Measurements from ENCODE around the gene JMJD1C.

Gene JMJD1C, protein sequence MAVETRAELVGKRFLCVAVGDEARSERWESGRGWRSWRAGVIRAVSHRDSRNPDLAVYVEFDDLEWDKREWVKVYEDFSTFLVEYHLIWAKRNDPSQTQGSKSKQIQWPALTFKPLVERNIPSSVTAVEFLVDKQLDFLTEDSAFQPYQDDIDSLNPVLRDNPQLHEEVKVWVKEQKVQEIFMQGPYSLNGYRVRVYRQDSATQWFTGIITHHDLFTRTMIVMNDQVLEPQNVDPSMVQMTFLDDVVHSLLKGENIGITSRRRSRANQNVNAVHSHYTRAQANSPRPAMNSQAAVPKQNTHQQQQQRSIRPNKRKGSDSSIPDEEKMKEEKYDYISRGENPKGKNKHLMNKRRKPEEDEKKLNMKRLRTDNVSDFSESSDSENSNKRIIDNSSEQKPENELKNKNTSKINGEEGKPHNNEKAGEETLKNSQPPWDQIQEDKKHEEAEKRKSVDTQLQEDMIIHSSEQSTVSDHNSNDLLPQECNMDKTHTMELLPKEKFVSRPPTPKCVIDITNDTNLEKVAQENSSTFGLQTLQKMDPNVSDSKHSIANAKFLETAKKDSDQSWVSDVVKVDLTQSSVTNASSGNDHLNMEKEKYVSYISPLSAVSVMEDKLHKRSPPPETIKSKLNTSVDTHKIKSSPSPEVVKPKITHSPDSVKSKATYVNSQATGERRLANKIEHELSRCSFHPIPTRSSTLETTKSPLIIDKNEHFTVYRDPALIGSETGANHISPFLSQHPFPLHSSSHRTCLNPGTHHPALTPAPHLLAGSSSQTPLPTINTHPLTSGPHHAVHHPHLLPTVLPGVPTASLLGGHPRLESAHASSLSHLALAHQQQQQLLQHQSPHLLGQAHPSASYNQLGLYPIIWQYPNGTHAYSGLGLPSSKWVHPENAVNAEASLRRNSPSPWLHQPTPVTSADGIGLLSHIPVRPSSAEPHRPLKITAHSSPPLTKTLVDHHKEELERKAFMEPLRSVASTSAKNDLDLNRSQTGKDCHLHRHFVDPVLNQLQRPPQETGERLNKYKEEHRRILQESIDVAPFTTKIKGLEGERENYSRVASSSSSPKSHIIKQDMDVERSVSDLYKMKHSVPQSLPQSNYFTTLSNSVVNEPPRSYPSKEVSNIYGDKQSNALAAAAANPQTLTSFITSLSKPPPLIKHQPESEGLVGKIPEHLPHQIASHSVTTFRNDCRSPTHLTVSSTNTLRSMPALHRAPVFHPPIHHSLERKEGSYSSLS (N-terminal part only)

DNA sequence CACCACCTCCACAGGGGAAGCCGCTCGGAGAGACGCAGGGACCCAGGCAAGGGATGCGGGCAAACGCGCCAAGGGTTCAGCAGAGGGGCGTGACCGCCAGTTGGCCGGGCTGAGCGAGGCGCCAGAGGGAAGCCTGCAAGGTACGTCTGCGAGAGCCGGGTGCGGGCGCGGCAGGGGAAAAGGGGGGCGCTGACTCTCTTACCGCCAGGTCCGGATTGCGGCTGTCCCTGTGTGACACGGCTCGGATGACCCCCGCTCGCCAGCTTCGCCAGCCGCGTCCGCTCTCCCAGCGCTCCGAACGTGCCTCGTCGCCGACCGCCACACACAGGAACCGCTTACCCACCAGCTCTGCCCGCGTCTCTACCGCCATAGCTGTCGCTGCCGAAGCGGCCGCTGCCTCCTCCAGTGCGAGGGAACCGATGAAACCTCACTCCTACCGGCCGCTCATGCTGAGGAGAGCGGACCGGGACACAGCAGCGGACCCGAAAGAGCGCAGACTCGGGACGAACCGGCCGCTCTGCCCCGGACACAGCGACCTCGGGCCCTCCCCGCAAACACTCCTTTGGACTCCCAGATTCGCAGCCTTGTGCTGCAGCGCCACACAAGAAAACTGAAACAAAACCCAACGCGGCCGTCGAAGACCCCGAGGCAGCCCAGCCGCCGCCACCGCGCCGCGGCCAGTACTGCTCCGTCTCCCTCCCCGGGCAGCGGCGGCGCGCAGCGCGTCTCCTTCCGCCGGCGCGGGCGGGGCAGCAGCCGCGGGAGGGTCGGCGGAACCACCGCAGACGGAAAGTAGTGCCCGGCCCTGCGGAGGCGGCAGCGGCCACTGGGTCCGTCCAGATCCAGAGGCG lies at the start of gene JMJD1C:
JMJD1C (minus strand) TSS at position 685 of the 851 bp plus-strand sequence; CDS start at position 370, 315 bp downstream.
- TF ChIP-seq, protein P1, sequence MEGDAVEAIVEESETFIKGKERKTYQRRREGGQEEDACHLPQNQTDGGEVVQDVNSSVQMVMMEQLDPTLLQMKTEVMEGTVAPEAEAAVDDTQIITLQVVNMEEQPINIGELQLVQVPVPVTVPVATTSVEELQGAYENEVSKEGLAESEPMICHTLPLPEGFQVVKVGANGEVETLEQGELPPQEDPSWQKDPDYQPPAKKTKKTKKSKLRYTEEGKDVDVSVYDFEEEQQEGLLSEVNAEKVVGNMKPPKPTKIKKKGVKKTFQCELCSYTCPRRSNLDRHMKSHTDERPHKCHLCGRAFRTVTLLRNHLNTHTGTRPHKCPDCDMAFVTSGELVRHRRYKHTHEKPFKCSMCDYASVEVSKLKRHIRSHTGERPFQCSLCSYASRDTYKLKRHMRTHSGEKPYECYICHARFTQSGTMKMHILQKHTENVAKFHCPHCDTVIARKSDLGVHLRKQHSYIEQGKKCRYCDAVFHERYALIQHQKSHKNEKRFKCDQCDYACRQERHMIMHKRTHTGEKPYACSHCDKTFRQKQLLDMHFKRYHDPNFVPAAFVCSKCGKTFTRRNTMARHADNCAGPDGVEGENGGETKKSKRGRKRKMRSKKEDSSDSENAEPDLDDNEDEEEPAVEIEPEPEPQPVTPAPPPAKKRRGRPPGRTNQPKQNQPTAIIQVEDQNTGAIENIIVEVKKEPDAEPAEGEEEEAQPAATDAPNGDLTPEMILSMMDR (IDR thresholded peaks at IDR 0.05): no peak

DNA sequence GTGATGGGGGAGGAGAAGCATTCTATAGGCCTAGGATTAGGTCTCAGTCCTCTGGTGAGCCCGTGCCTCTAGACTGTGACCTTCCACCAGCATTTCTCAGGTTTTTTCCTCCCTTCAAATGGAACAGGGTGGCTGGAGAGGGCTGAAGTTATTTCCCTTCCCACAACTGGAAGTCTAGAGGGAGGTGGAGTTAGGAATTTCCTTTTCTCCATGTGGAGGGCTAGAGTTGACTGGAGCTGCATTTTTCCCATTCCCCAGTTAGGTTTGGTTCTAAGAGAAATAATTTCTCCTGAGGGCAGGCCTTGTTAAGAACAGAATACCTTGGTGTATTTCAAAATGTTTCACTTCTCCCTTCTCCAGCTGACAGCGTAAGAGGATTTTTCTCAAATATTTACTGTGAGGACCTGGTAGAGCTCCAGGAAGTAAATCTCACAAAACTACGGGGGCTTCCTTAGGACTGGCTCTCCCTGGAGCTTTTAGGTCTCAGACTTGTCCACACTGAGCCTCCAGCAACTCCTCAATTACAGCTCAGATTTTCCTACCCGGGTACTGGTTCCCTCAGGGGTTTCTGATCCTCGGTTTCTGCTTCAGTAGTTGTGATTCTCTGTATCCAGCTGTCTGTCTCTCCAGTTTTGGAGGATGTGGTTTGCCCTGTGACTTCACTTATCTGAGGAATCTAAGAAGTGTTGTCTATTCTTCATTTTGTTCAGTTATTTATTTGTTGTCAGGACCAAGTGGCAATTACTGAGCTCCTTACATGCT lies 49.4 kb upstream of the JMJD1C start:
- TF ChIP-seq, protein P1 (IDR thresholded peaks at IDR 0.05): no peak

- TF ChIP-seq, protein P1 (IDR thresholded peaks at IDR 0.05): no peak
Observed at GRCh38 chr10:63506554-63506953, 40.8 kb upstream of the JMJD1C start.

DNA sequence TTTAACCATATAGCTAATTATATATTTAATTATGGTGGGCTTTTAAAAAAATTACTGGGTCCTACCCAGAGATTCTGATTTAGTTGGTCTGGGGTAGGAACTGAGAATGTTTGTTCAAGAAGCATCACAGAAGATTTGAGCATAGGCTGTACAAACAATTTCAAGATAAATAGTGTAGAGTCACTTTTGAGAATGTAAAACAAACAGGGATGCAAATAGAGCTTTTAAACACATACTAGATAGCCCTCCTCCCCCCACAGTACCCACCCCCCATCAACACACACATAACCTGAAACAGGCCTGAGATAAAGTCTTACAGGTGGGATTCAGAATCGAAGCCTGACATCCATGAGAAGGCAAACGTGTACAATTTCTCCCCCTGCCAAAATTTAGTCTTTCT lies 39.8 kb upstream of the JMJD1C start:
- TF ChIP-seq, protein P1 (IDR thresholded peaks at IDR 0.05): no peak

DNA sequence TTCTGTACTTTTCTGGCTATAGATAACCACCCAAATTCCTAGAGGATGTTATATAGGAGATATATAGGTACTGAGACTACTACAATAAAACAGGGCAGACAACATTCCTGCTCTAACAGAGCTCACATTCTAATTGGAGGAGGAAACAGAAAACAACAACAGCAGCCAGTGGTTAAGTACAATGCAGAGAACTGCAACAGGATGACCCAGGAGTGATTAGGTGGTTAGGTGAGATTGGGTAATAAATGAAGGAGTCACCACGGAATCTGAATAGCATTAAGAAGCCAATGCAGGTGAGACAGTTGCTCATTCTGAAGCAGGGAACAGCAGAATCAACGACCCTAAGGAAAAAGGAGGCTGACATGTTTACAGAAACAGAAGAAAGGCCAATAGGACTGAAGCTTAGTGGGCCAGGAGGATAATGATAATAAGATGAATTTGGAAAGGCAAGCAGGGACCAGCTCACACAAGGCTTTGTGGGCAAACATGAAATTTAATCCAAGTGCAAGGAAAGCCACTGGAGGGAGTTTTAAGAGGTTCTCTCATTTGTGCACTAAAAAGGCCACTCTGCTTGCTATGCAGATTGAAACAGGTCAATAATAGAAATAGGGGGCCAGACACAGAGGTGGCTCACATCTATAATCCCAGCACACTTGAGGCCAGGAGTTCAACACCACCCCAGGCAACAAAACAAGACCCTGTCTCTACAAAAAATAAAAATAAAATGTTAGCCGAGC lies 38.5 kb upstream of the JMJD1C start:
- TF ChIP-seq, protein P1 (IDR thresholded peaks at IDR 0.05): no peak

- TF ChIP-seq, protein P1 (IDR thresholded peaks at IDR 0.05): no peak
Observed at GRCh38 chr10:63503395-63503794, 37.6 kb upstream of the JMJD1C start.

Data from LNCAP (cell line).